ENCODE results near the gene AP4E1.

GRCh38 chr15:50886611-50887345 lies 21.7 kb upstream of the AP4E1 start:
- TF ChIP-seq MAX (IDR thresholded peaks at IDR 0.05) (no peak), RAD21 (IDR thresholded peaks at IDR 0.05; ENCODE audit: low read depth) (no peak), TCF7L2 (IDR thresholded peaks at IDR 0.05; ENCODE audit: borderline replicate concordance, extremely low read depth, insufficient read depth, insufficient read length) (no peak), ZNF274 (IDR thresholded peaks at IDR 0.05; ENCODE audit: low read depth, low read length) (no peak), EZH2 (IDR thresholded peaks at IDR 0.05) (no peak), CEBPB (IDR thresholded peaks at IDR 0.05; ENCODE audit: low read depth) (no peak), SRF (IDR thresholded peaks at IDR 0.05; ENCODE audit: low read depth) (no peak), SP1 (IDR thresholded peaks at IDR 0.05; ENCODE audit: low read depth) (no peak), POLR2A (IDR thresholded peaks at IDR 0.05; ENCODE audit: borderline replicate concordance, extremely low read depth, insufficient read depth, insufficient read length) (no peak), POLR2AphosphoS5 (IDR thresholded peaks at IDR 0.05; ENCODE audit: low read depth, low read length) (no peak), ZFX (IDR thresholded peaks at IDR 0.05) (no peak), YY1 (IDR thresholded peaks at IDR 0.05; ENCODE audit: extremely low read depth, insufficient replicate concordance, low read depth, low read length) (no peak)
- TF ChIP-seq, protein P1, sequence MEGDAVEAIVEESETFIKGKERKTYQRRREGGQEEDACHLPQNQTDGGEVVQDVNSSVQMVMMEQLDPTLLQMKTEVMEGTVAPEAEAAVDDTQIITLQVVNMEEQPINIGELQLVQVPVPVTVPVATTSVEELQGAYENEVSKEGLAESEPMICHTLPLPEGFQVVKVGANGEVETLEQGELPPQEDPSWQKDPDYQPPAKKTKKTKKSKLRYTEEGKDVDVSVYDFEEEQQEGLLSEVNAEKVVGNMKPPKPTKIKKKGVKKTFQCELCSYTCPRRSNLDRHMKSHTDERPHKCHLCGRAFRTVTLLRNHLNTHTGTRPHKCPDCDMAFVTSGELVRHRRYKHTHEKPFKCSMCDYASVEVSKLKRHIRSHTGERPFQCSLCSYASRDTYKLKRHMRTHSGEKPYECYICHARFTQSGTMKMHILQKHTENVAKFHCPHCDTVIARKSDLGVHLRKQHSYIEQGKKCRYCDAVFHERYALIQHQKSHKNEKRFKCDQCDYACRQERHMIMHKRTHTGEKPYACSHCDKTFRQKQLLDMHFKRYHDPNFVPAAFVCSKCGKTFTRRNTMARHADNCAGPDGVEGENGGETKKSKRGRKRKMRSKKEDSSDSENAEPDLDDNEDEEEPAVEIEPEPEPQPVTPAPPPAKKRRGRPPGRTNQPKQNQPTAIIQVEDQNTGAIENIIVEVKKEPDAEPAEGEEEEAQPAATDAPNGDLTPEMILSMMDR (IDR thresholded peaks at IDR 0.05 in 2 of 3, conservative IDR thresholded peaks at IDR 0.05 in 1 of 3; ENCODE audit: borderline replicate concordance in 1 of 3, insufficient read depth in 1 of 3, low read depth in 2 of 3, low read length in 2 of 3) = no peak
- TF ChIP-seq, protein P2, sequence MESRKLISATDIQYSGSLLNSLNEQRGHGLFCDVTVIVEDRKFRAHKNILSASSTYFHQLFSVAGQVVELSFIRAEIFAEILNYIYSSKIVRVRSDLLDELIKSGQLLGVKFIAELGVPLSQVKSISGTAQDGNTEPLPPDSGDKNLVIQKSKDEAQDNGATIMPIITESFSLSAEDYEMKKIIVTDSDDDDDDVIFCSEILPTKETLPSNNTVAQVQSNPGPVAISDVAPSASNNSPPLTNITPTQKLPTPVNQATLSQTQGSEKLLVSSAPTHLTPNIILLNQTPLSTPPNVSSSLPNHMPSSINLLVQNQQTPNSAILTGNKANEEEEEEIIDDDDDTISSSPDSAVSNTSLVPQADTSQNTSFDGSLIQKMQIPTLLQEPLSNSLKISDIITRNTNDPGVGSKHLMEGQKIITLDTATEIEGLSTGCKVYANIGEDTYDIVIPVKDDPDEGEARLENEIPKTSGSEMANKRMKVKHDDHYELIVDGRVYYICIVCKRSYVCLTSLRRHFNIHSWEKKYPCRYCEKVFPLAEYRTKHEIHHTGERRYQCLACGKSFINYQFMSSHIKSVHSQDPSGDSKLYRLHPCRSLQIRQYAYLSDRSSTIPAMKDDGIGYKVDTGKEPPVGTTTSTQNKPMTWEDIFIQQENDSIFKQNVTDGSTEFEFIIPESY (IDR thresholded peaks at IDR 0.05; ENCODE audit: extremely low read depth, insufficient replicate concordance, low read length) = no peak
